AG08395 (cell line): ENCODE measurements around the gene IFI44.

Experiments
- DNase-seq: peaks from one replicate; pipeline ENCODE4 v3.0.0; 2012; ENCODE audit warnings: mixed read lengths, low spot score

Gene IFI44

GRCh38 chr1:78649628-78650027 is at the start of gene IFI44:
Gene IFI44, plus strand, starts transcription at chr1:78649831. Its CDS starts 365 bp downstream, at chr1:78650196.
- DNase-seq: peak; percentile 80

- DNase-seq: no peak
Measured at GRCh38 chr1:78601068-78601467, 48.6 kb upstream of the IFI44 start.

- DNase-seq: no peak
Measured at GRCh38 chr1:78603206-78603605, 46.4 kb upstream of the IFI44 start.

GRCh38 chr1:78604643-78605042 is 45.0 kb upstream of the IFI44 start:
- DNase-seq: no peak

GRCh38 chr1:78606274-78606673 is 43.4 kb upstream of the IFI44 start:
- DNase-seq: no peak

- peak; percentile 59 for DNase-seq
Measured at GRCh38 chr1:78607334-78607927, 42.2 kb upstream of the IFI44 start.

- no peak for DNase-seq
Measured at GRCh38 chr1:78607944-78608343, 41.7 kb upstream of the IFI44 start.

- DNase-seq: peak; percentile 77
Measured at GRCh38 chr1:78617615-78618026, 32.0 kb upstream of the IFI44 start.

GRCh38 chr1:78619032-78619431 is 30.6 kb upstream of the IFI44 start:
- DNase-seq: no peak

GRCh38 chr1:78619446-78619802 is 30.2 kb upstream of the IFI44 start:
- DNase-seq: peak; percentile 8

- DNase-seq: peak; percentile 18
Measured at GRCh38 chr1:78619803-78620579, 29.6 kb upstream of the IFI44 start, which contains the start of gene IFI44L. Gene IFI44L, plus strand, starts transcription at chr1:78620448. Its CDS starts 7,468 bp downstream, at chr1:78627916.

GRCh38 chr1:78620666-78621065 is 29.0 kb upstream of the IFI44 start:
- DNase-seq: no peak

GRCh38 chr1:78622548-78622947 is 27.1 kb upstream of the IFI44 start:
- no peak for DNase-seq

- no peak for DNase-seq
Measured at GRCh38 chr1:78624035-78624434, 25.6 kb upstream of the IFI44 start.

- no peak for DNase-seq
Measured at GRCh38 chr1:78627321-78627720, 22.3 kb upstream of the IFI44 start.

- DNase-seq: no peak
Measured at GRCh38 chr1:78630600-78630999, 19.0 kb upstream of the IFI44 start.

GRCh38 chr1:78633209-78633608 is 16.4 kb upstream of the IFI44 start:
- no peak for DNase-seq

- DNase-seq: no peak
Measured at GRCh38 chr1:78640462-78640861, 9.2 kb upstream of the IFI44 start.

GRCh38 chr1:78641558-78641957 is 8.1 kb upstream of the IFI44 start:
- DNase-seq: no peak

GRCh38 chr1:78645723-78646122 is 3.9 kb upstream of the IFI44 start:
- no peak for DNase-seq

- no peak for DNase-seq
Measured at GRCh38 chr1:78647238-78647637, 2.4 kb upstream of the IFI44 start.

GRCh38 chr1:78650114-78650660 is 556 bp downstream of the IFI44 start:
- peak; percentile 7 for DNase-seq

- DNase-seq: no peak
Measured at GRCh38 chr1:78651241-78651640, 1.6 kb downstream of the IFI44 start.
